K562 (cell line): ENCODE results near the gene LRMDA. TPM values are rescaled to one million over a fixed set of nuclear protein-coding genes. Genes with fewer than 3 reads are reported as not detected.
A peak's percentile ranks its signal among the peaks of the same experiment; 100 is the strongest.

Experiments used
- ATAC-seq: fragments of 200-7000 bp; cut with Tn5 transposase; 3 replicates; pipeline ENCODE4 v1.9.1; 2020; ENCODE audit warnings: moderate library complexity
- BruUV-seq: library from RNA; stranded (reverse); fragments of 400-500 nt; replicated peaks from 2 replicates; lab custom pipeline; 2021; lab: Mats Ljungman, UMichigan
- CTCF ChIA-PET: fragments of 300-600 bp; formaldehyde crosslinking; extraction: SDS; loops from one replicate; lab custom pipeline; 2021; ENCODE audit warnings: low intra/inter-chr PET ratio; lab: Yijun Ruan, JAX
- POLR2A ChIA-PET: fragments of 300-600, 350-650 bp; sonication (Branson Sonifier 250); formaldehyde crosslinking; extraction: SDS; loops from one replicate; lab custom pipeline; 2021; ENCODE audit warnings: antibody characterized with exemption, inconsistent platforms; lab: Yijun Ruan, JAX
- DNase-seq, 4 experiments: peaks; one replicate each; pipeline versions ENCODE4 v3.0.0 to v3.0.0-alpha.2; 2011 to 2018; ENCODE audit warnings: low spot score in 3 of 4, mixed read lengths in 3 of 4; ENCODE audit errors: extremely low read depth in 1 of 4
- FAIRE-seq: peaks from 2 replicates; lab custom pipeline; 2011; peaks lifted over from hg19 to GRCh38; lab: Jason Lieb, UNC
- H2AFZ ChIP-seq: 2 replicates; pipeline ENCODE4 v1.6.0; 2011; ENCODE audit warnings: low read depth, low read length, control low read depth, inconsistent platforms
- H3K27ac ChIP-seq: fragments of 200-600 bp; 3 replicates; pipeline ENCODE4 v1.8.0; 2011; ENCODE audit warnings: low read depth, mild to moderate bottlenecking, control low read depth, inconsistent platforms, low read length, moderate library complexity, mixed read lengths; ENCODE audit errors: extremely low read depth
- H3K27me3 ChIP-seq, 2 experiments: fragments of 300-600 bp in 1 of 2; 2 replicates in 1 of 2; 3 replicates in 1 of 2; pipeline versions ENCODE4 v1.6.0 to v1.8.0; 2011; ENCODE audit warnings: inconsistent platforms in 2 of 2, low read length in 2 of 2, mild to moderate bottlenecking in 1 of 2, mixed read lengths in 1 of 2, moderate library complexity in 1 of 2; ENCODE audit not compliant: control insufficient read depth in 2 of 2, insufficient read depth in 2 of 2
- H3K36me3 ChIP-seq: fragments of 300-600 bp; 3 replicates; pipeline ENCODE4 v1.8.0; 2011; ENCODE audit warnings: mild to moderate bottlenecking, low read length, inconsistent platforms; ENCODE audit not compliant: control insufficient read depth, insufficient read depth
- H3K4me1 ChIP-seq, 2 experiments: fragments of 200-600 bp in 1 of 2; replicated peaks in 1 of 2; 2 replicates in 1 of 2; 3 replicates in 1 of 2; pipeline versions ENCODE4 v1.5.1 to v1.8.0; 2011; ENCODE audit warnings: inconsistent platforms in 2 of 2, low read length in 2 of 2, mild to moderate bottlenecking in 1 of 2, mixed read lengths in 1 of 2, moderate library complexity in 1 of 2; ENCODE audit not compliant: control insufficient read depth in 2 of 2, insufficient read depth in 2 of 2
- H3K4me2 ChIP-seq: 2 replicates; pipeline ENCODE4 v1.6.1; 2011; ENCODE audit warnings: low read length, control low read depth, inconsistent platforms, mixed read lengths; ENCODE audit not compliant: insufficient read depth
- H3K4me3 ChIP-seq: fragments of 200-600 bp; sonication (generic), shearing (Covaris generic); 2 replicates; pipeline ENCODE4 v1.5.1; 2016; ENCODE audit warnings: control low read depth, inconsistent platforms
- H3K79me2 ChIP-seq: fragments of 200-600 bp; 3 replicates; pipeline ENCODE4 v1.8.0; 2011; ENCODE audit warnings: low read length, inconsistent platforms; ENCODE audit not compliant: control insufficient read depth, insufficient read depth
- H3K9ac ChIP-seq, 2 experiments: 2 replicates each; pipeline versions ENCODE4 v1.6.0 to v1.6.1; 2011; ENCODE audit warnings: low read depth in 2 of 2, low read length in 2 of 2, control low read depth in 1 of 2, inconsistent platforms in 1 of 2, mild to moderate bottlenecking in 1 of 2, mixed read lengths in 1 of 2; ENCODE audit not compliant: insufficient read depth in 1 of 2
- H3K9me1 ChIP-seq: one replicate; pipeline ENCODE4 v1.6.0; 2011; ENCODE audit warnings: inconsistent platforms, mild to moderate bottlenecking, low read length, moderate library complexity; ENCODE audit not compliant: control insufficient read depth, insufficient read depth
- H3K9me3 ChIP-seq: replicated peaks from 2 replicates; pipeline ENCODE4 v1.5.1; 2011; ENCODE audit warnings: low read depth, low read length, inconsistent platforms; ENCODE audit not compliant: control insufficient read depth, insufficient read depth
- H4K20me1 ChIP-seq: replicated peaks from 2 replicates; pipeline ENCODE4 v1.6.1; 2011; ENCODE audit warnings: low read length, inconsistent platforms, mixed read lengths; ENCODE audit not compliant: control insufficient read depth, insufficient read depth
- CGGBP1 ChIP-seq: fragments of 250-450 bp; sonication (Bioruptor Pico); IDR thresholded peaks from 2 replicates; pipeline ENCODE4 v1.9.0; 2021; ENCODE audit warnings: mild to moderate bottlenecking
- DMBX1 ChIP-seq: fragments of 250-450 bp; sonication (Bioruptor Pico); IDR thresholded peaks from 2 replicates; pipeline ENCODE4 v1.8.0; 2022; ENCODE audit warnings: inconsistent platforms, mild to moderate bottlenecking, moderate library complexity, borderline replicate concordance
- HOMEZ ChIP-seq: fragments of 250-450 bp; sonication (Bioruptor Pico); IDR thresholded peaks from 2 replicates; pipeline ENCODE4 v1.4.0; 2020; ENCODE audit warnings: mild to moderate bottlenecking, moderate library complexity
- NCOA4 ChIP-seq: fragments of 450-650 bp; IDR thresholded peaks from 2 replicates; pipeline ENCODE4 v1.6.1; 2018; ENCODE audit warnings: mild to moderate bottlenecking; ENCODE audit not compliant: partially characterized antibody
- NFIX ChIP-seq: fragments of 250-450 bp; sonication (Bioruptor Pico); IDR thresholded peaks from 2 replicates; pipeline ENCODE4 v1.4.0; 2020; ENCODE audit warnings: low read depth, mild to moderate bottlenecking, moderate library complexity
- POLR2AphosphoS2 ChIP-seq: IDR thresholded peaks from 2 replicates; pipeline ENCODE4 v1.6.1; 2012; ENCODE audit warnings: low read length, improper control_type of control experiment
- SAFB2 ChIP-seq: fragments of 200-400 bp; formaldehyde crosslinking; IDR thresholded peaks from 2 replicates; pipeline ENCODE4 v1.6.1; 2018; ENCODE audit warnings: borderline replicate concordance, low read length, low read depth, moderate library complexity; ENCODE audit not compliant: severe bottlenecking
- ZNF431 ChIP-seq: sonication (generic); formaldehyde crosslinking; IDR thresholded peaks from 2 replicates; pipeline ENCODE4 v1.8.0; 2022; ENCODE audit warnings: mild to moderate bottlenecking, missing genetic modification reagents
- WGBS: fragments of 100-300 bp; shearing (Covaris generic); methylation state at CpG from one replicate; pipeline ENCODE4 v1.1.6; 2016; ENCODE audit warnings: low coverage, mixed read lengths; ENCODE audit not compliant: insufficient coverage; ENCODE audit errors: missing lambda C conversion rate; 5-methylcytosine and 5-hydroxymethylcytosine counted together
- in situ Hi-C: fragments of 300-500 bp; cut with MboI; formaldehyde crosslinking; loops from 4 replicates; pipeline ENCODE4 v1.15.0; 2018; ENCODE audit warnings: inconsistent platforms, mixed read lengths
- intact Hi-C: fragments of 100-400 bp; cut with micrococcal nuclease; formaldehyde crosslinking; loops from 2 replicates; pipeline ENCODE4 v1.14.2; 2022
- polyA plus RNA-seq, 8 experiments: library from polyadenylated mRNA; depleted of rRNA in 4 of 8; stranded (reverse) in 5 of 8; unstranded in 3 of 8; fragments of >200 nt; fragmentation: Nextera tagmentation in 2 of 8; fragmentation: Illumina TruSeq in 1 of 8; extraction: Ambion mirVana in 2 of 8; extraction: Trizol in 1 of 8; gene quantifications; 2 replicates each; pipeline versions ENCODE4 v1.2.1 to v1.2.3, GENCODE V29; 2011 to 2014; ENCODE audit warnings: inconsistent platforms in 1 of 8, missing spikeins in 1 of 8
- total RNA-seq, 7 experiments: library from RNA; depleted of rRNA in 6 of 7; stranded (reverse); fragments of >200 nt in 6 of 7; fragmentation: Illumina TruSeq in 2 of 7; extraction: Trizol in 2 of 7; gene quantifications; 2 replicates each; pipeline versions ENCODE4 v1.2.1 to v1.2.3, GENCODE V29; 2011 to 2021; ENCODE audit warnings: low replicate concordance in 1 of 7
- TF ChIP-seq, protein P1 (sequence below), 3 experiments: fragments of 200-800 bp in 1 of 3; sonication (Bioruptor generic) in 1 of 3; sonication (generic) in 1 of 3; formaldehyde crosslinking in 1 of 3; IDR thresholded peaks; 2 replicates each; pipeline versions ENCODE4 v1.6.1 to v1.8.0; 2016 to 2022; ENCODE audit warnings: mild to moderate bottlenecking in 2 of 3, missing compliant biosample characterization in 2 of 3, missing genetic modification characterization in 2 of 3, missing genetic modification reagents in 1 of 3
- TF ChIP-seq, protein P2 (sequence below): sonication (generic); formaldehyde crosslinking; IDR thresholded peaks from 2 replicates; pipeline ENCODE4 v1.8.1; 2023; ENCODE audit warnings: mild to moderate bottlenecking, missing genetic modification reagents
- TF ChIP-seq, protein P3 (sequence below): sonication (generic); IDR thresholded peaks from 2 replicates; pipeline ENCODE4 v1.6.1; 2016

The LRMDA gene
- total and polyA plus RNA-seq, 9 of the 15 experiments (the other 6 are each of a cell fraction or from before 2014, with no cell fraction given): 0.25 TPM; not detected in 8

DNA sequence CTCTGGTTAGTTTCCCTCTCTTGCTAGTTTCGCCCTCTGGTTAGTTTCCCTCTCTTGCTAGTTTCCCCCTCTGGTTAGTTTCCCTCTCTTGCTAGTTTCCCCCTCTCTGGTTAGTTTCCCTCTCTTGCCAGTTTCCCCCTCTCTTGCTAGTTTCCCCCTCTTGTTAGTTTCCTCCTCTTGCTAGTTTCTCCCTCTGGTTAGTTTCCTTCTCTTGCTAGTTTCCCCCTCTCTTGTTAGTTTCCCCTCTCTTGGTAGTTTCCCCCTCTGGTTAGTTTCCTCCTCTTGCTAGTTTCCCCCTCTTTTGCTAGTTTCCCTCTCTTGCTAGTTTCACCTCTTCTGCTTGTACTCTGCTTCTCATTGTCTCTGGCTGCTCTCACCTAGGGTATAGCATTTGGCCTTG is 613.8 kb downstream of the LRMDA start:
- no peak for FAIRE-seq

DNA sequence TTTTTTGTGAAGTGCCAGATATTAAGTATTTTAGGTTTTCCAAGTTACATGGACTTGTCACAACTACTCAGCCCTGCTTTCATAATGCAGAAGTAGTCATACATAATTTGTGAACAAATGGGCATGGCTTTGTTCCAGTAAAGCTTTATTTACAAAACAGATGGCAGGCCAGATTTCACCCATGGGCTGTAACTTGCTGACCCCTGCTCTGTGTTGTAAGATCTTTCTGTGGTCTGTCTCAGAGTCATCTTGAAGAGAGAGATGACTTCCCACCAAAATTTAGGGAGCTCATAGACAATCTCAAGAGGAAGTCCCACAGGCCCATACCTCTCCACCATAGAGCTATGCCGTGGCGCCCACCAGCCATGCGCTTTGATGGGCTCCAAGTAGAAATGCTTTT is 616.1 kb downstream of the LRMDA start:
- Histone ChIP-seq H2AFZ (no peak overlapping the region), H3K4me3 (no peak overlapping the region), H3K9me3 (no peaks in the 10 kb centered on the region), H3K4me1 (no peaks in the 10 kb centered on the region), H3K9me1 (no peaks in the 10 kb centered on the region), H3K4me2 (no peak overlapping the region), H3K9ac (no peak overlapping the region), H3K27me3 (no peaks in the 10 kb centered on the region), H4K20me1 (no peaks in the 10 kb centered on the region), H3K27ac (no peak overlapping the region), H3K36me3 (no peaks in the 10 kb centered on the region), H3K79me2 (no peaks in the 10 kb centered on the region)
- in situ Hi-C loops: no loop called here
- intact Hi-C loops: no loop called here
- FAIRE-seq (no peak), DNase-seq (no peak), ATAC-seq (no peak)
- no TSS peak for BruUV-seq
- ChIA-PET CTCF (no interaction called here), POLR2A (interaction anchor here (0.6 kb wide), 1 partner anchor 54 kb away, joined by 4 read pairs; no protein-coding TSS in a partner anchor)
- 0% methylated on average over 3 of the region's 3 CpGs for WGBS
- TF ChIP-seq CGGBP1 (no peak), POLR2AphosphoS2 (no peak), HOMEZ (CRISPR knock-in tag) (no peak), DMBX1 (CRISPR knock-in tag) (no peak), NCOA4 (no peak)
- TF ChIP-seq, protein P1, sequence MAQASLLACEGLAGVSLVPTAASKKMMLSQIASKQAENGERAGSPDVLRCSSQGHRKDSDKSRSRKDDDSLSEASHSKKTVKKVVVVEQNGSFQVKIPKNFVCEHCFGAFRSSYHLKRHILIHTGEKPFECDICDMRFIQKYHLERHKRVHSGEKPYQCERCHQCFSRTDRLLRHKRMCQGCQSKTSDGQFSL (CRISPR knock-in tag; IDR thresholded peaks at IDR 0.05): no peak
- TF ChIP-seq, protein P1 (tag; IDR thresholded peaks at IDR 0.05): no peak
- TF ChIP-seq, protein P2, sequence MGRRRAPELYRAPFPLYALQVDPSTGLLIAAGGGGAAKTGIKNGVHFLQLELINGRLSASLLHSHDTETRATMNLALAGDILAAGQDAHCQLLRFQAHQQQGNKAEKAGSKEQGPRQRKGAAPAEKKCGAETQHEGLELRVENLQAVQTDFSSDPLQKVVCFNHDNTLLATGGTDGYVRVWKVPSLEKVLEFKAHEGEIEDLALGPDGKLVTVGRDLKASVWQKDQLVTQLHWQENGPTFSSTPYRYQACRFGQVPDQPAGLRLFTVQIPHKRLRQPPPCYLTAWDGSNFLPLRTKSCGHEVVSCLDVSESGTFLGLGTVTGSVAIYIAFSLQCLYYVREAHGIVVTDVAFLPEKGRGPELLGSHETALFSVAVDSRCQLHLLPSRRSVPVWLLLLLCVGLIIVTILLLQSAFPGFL (CRISPR knock-in tag): no peak

More for the DNA sequence above, 613.8 kb downstream of the LRMDA start:
- Histone ChIP-seq H3K4me2 (no peak overlapping the region), H3K27me3 (no peaks in the 10 kb centered on the region), H3K36me3 (no peaks in the 10 kb centered on the region), H3K4me3 (no peak overlapping the region), H3K9ac (no peak overlapping the region), H3K9me1 (no peaks in the 10 kb centered on the region), H3K4me1 (no peaks in the 10 kb centered on the region), H3K27ac (no peak overlapping the region), H3K9me3 (no peaks in the 10 kb centered on the region), H3K79me2 (no peaks in the 10 kb centered on the region), H2AFZ (no peak overlapping the region), H4K20me1 (no peaks in the 10 kb centered on the region; the same call in 1 of the 2 replicates)
- no peak for ATAC-seq
- POLR2A ChIA-PET: no interaction called here
- intact Hi-C loops (no loop called here), in situ Hi-C loops (no loop called here)
- BruUV-seq: no TSS peak
- no peak for DNase-seq
- TF ChIP-seq ZNF431 (CRISPR knock-in tag) (no peak), NFIX (CRISPR knock-in tag) (no peak), SAFB2 (no peak)
- TF ChIP-seq, protein P3, sequence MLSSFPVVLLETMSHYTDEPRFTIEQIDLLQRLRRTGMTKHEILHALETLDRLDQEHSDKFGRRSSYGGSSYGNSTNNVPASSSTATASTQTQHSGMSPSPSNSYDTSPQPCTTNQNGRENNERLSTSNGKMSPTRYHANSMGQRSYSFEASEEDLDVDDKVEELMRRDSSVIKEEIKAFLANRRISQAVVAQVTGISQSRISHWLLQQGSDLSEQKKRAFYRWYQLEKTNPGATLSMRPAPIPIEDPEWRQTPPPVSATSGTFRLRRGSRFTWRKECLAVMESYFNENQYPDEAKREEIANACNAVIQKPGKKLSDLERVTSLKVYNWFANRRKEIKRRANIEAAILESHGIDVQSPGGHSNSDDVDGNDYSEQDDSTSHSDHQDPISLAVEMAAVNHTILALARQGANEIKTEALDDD: peak; percentile 42
- CTCF ChIA-PET: no interaction called here
- 0% methylated on average over 1 of the region's 1 CpG for whole genome bisulfite sequencing
